Mucosa of descending colon (tissue), 3 donors: ENCODE measurements around the gene MORN1. TPM values are rescaled to one million over a fixed set of nuclear protein-coding genes. Genes with fewer than 3 reads are reported as not detected.

Source experiments
- ATAC-seq: fragments of 200-7000 bp; cut with Tn5 transposase; one replicate; pipeline ENCODE4 v1.9.1; 2020; ENCODE audit warnings: mild to moderate bottlenecking, moderate library complexity
- DNase-seq, 3 donors: peaks; one replicate each; pipeline ENCODE4 v3.0.0-alpha.2; 2020
- H3K36me3 ChIP-seq: fragments of 200-600 bp; one replicate; pipeline ENCODE4 v1.8.0; 2021; ENCODE audit warnings: low read depth, mild to moderate bottlenecking
- H3K4me1 ChIP-seq: fragments of 200-600 bp; one replicate; pipeline ENCODE4 v1.8.0; 2021; ENCODE audit warnings: low read depth, mild to moderate bottlenecking
- H3K4me3 ChIP-seq: fragments of 200-600 bp; one replicate; pipeline ENCODE4 v1.8.0; 2021; ENCODE audit warnings: mild to moderate bottlenecking
- H3K9me3 ChIP-seq: fragments of 200-600 bp; one replicate; pipeline ENCODE4 v1.8.0; 2021; ENCODE audit warnings: mild to moderate bottlenecking
- intact Hi-C, 2 donors: fragments of 100-400 bp; cut with DNase I in 1 of 2; cut with micrococcal nuclease in 1 of 2; formaldehyde crosslinking; loops; one replicate each; pipeline versions ENCODE4 v1.11.0 to v1.11.1; 2022; cut with DNase I, micrococcal nuclease
- total RNA-seq, 3 donors: library from RNA; stranded (reverse); fragmentation: NEBNext Ultra II Directional in 2 of 3; extraction: Animal tissue kit (Norgen Biotek cat#: 25700) in 2 of 3; gene quantifications; one replicate each; pipeline versions ENCODE4 v1.2.1 to v1.2.4, GENCODE V29; 2021 to 2023
- TF ChIP-seq, protein P1 (sequence below): fragments of 200-600 bp; IDR thresholded peaks from one replicate; pipeline ENCODE4 v1.8.0; 2022; ENCODE audit warnings: antibody characterized with exemption, mild to moderate bottlenecking
- donor health status: DM: no; HTN: no; CAD: no; lungs with moderate emphysema.
- donor health status: DM: no; HTN: no; CAD: no.
- donor health status: DM: no; HTN: yes; CAD: no.

MORN1 gene
- total RNA-seq, 3 donors from 2014 or later: 13.1 to 17.4 (median 13.4) TPM

DNA sequence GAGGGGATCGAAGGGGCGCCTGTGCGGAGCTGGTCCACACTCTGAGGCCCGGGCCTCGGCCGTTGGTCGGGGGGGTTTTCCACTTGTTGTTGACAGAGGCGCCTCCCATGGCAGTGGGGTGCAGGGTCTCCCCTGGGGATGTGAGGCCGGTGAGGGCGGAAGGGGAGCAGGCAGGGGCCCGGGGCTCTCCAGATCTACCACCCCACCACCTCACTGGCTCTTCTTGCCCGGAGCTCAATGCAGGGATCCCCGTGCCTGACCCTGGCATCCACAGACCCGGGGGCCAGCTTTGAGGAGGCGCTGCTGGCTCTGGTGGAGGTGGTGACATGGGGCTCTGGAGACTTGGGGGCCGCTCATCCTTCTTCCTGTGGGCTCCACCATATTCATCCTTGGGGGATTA lies 28.1 kb upstream of the MORN1 start:
- Histone ChIP-seq H3K36me3 (no peaks in the 10 kb centered on the region), H3K4me3 (no peak overlapping the region), H3K4me1 (peaks cover 24% of the 10 kb centered on the region), H3K9me3 (peaks cover 6% of the 10 kb centered on the region)
- DNase-seq (no peak), ATAC-seq (no peak)
- intact Hi-C loops: loop anchor here in 1 of 2 donors (5.0 to 10.0 kb wide), 2 partner anchors 128 to 1005 kb away; no protein-coding TSS in a partner anchor
- TF ChIP-seq, protein P1, sequence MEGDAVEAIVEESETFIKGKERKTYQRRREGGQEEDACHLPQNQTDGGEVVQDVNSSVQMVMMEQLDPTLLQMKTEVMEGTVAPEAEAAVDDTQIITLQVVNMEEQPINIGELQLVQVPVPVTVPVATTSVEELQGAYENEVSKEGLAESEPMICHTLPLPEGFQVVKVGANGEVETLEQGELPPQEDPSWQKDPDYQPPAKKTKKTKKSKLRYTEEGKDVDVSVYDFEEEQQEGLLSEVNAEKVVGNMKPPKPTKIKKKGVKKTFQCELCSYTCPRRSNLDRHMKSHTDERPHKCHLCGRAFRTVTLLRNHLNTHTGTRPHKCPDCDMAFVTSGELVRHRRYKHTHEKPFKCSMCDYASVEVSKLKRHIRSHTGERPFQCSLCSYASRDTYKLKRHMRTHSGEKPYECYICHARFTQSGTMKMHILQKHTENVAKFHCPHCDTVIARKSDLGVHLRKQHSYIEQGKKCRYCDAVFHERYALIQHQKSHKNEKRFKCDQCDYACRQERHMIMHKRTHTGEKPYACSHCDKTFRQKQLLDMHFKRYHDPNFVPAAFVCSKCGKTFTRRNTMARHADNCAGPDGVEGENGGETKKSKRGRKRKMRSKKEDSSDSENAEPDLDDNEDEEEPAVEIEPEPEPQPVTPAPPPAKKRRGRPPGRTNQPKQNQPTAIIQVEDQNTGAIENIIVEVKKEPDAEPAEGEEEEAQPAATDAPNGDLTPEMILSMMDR: no peak

DNA sequence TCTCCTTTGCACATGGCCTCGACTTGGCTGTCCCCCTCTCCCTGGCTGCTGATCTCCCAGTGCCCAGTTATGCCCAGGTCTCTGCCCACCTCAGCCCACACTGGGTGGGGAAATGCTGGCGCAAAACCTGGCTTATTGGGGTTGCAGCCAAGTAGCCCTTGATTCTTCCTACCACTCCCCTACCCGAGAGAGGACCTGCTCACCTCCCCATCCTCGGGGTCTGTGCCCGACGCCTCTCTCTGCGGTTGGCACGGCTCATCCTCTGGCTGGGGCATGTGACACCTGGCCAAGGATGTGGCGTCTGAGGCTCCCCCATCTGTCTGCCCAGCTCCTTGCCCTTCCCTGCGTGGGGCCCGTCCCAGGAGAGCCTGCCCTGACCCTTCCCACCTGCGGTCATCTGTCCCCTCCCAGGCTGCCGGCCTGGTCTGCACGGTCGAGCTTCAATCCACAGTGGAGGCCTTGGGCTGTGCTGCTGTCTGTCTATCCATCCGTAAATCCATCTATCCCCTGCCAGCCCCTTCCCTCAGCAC lies 27.5 kb upstream of the MORN1 start:
- peaks cover 29% of the 10 kb centered on the region for H3K4me1 ChIP-seq
- ATAC-seq (no peak), DNase-seq (no peak)
- peaks cover 6% of the 10 kb centered on the region for H3K9me3 ChIP-seq
- intact Hi-C loops: loop anchor here in 1 of 2 donors (5.0 to 10.0 kb wide), 2 partner anchors 128 to 1006 kb away; no protein-coding TSS in a partner anchor
- H3K36me3 ChIP-seq: no peaks in the 10 kb centered on the region
- TF ChIP-seq, protein P1: no peak
- no peak overlapping the region for H3K4me3 ChIP-seq

DNA sequence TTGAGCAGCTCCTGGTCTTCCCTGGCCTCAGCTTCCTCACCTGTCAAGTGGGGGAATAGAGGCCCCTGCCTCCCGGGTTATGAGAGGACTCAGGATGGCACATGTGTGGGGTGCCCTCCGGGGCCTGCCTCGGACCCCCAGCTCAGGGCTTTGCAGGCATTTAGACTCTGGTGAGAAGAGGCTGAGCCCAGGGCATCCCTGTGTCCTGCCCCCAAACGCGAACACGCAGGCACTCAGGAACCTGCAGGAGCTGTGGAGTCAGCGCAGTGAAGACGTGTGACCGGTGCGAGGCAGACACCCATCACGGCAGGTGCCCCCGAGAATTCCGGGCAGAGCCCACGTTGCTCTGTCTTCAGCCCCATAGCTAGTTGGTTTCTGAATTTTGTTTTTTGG lies 26.5 kb upstream of the MORN1 start:
- TF ChIP-seq, protein P1: no peak
- H3K4me3 ChIP-seq: no peak overlapping the region
- no peaks in the 10 kb centered on the region for H3K36me3 ChIP-seq
- H3K4me1 ChIP-seq: peaks cover 38% of the 10 kb centered on the region
- intact Hi-C loops: loop anchor here in 1 of 2 donors (5.0 to 10.0 kb wide), 2 partner anchors 129 to 1007 kb away; no protein-coding TSS in a partner anchor
- H3K9me3 ChIP-seq: no peaks in the 10 kb centered on the region
- DNase-seq: no peak
- ATAC-seq: no peak

DNA sequence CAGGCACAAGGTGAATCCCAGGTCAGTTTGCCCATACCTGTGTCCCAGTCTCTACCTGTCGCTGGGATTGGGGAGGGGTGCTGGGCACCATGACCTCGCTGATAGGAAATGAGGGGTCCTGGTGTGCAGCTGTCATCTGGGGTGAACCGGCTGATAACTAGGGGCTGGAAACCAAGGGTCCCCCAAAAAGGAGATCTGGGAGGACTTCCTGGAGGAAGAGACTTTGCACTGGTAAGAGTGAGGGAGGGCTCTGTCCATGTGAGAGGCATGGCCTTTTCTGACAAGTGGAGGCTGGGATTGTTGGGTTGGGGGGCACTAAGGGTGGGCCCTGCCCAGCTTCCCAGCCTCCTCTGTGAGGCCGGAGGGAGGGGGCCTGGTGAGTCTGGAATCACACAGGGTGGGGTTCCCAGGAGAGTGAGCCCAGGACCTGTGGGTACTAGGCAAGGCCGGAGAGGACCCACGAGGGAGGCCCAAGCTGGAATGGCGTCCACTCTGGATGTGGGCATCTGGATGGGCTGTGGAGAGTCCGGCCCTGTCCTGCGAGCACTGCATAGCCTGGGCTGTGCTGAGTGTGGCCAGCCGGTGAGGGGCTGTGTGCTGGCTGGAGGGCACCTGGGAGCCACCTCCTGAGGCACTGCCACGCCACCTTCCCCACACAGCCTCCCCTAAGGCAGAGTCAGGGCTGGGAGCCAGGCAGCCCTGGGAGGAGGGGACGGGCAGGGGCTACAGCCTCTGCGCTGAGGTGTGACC lies 25.9 kb upstream of the MORN1 start:
- TF ChIP-seq, protein P1: no peak
- Histone ChIP-seq H3K4me1 (peaks cover 38% of the 10 kb centered on the region), H3K4me3 (no peak overlapping the region), H3K36me3 (no peaks in the 10 kb centered on the region), H3K9me3 (no peaks in the 10 kb centered on the region)
- DNase-seq: no peak
- ATAC-seq: no peak
- intact Hi-C loops: loop anchor here in 1 of 2 donors (5.0 to 10.0 kb wide), 2 partner anchors 130 to 1008 kb away; no protein-coding TSS in a partner anchor

DNA sequence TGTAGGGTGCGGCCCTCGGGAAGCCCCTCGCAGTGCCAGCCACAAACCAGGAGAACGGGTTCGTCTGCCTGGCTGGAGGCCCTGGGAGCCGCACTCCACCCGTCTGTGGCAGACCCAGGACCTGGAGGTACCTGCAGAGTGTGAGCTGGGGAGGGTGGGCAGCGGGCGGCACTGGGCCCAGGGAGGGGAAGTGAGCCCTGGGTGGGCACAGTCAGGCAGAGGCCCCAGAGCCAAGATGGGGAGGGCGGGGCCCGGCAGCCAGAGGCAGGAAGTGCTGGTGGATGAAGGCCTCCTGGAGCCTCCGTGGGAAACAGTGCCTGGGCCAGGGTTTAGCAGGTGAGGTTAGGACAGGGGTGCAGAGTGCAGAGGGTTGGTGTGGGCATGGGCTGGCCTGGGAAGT lies 25.0 kb upstream of the MORN1 start:
- Histone ChIP-seq H3K9me3 (no peaks in the 10 kb centered on the region), H3K4me3 (no peak overlapping the region), H3K36me3 (no peaks in the 10 kb centered on the region), H3K4me1 (peaks cover 43% of the 10 kb centered on the region)
- DNase-seq: peak; percentile 71 to 82 (median 79)
- TF ChIP-seq, protein P1: no peak
- intact Hi-C loops: loop anchor here in 1 of 2 donors (5.0 to 10.0 kb wide), 2 partner anchors 131 to 1008 kb away; no protein-coding TSS in a partner anchor
- peak; percentile 19 for ATAC-seq
